H1 (cell line): ENCODE measurements around the gene RNF13. TPM values are rescaled to one million over a fixed set of nuclear protein-coding genes. Genes with fewer than 3 reads are reported as not detected.

Experiments used
- RNF2 ChIP-seq: fragments of 200-900, 300-1000 bp; sonication (generic); IDR thresholded peaks from 2 replicates; pipeline ENCODE4 v1.7.1; 2016; ENCODE audit warnings: borderline replicate concordance, low read depth, mild to moderate bottlenecking, antibody characterized with exemption, low read length; ENCODE audit not compliant: poor library complexity, severe bottlenecking; ENCODE audit errors: missing control alignments
- TAF7 ChIP-seq: optimal IDR thresholded peaks from 2 replicates; pipeline ENCODE3; 2011; ENCODE audit warnings: low read depth, mild to moderate bottlenecking, inconsistent platforms, low read length, moderate library complexity, borderline replicate concordance
- TEAD4 ChIP-seq: IDR thresholded peaks from 2 replicates; pipeline ENCODE4 v1.6.1; 2012; ENCODE audit warnings: low read depth, low read length, inconsistent platforms, mixed read lengths
- YY1 ChIP-seq: IDR thresholded peaks from 2 replicates; pipeline ENCODE4 v1.6.1; 2011; ENCODE audit warnings: low read depth, mild to moderate bottlenecking, low read length
- polyA plus RNA-seq, 7 experiments: library from polyadenylated mRNA; depleted of rRNA in 3 of 7; stranded (reverse) in 5 of 7; unstranded in 2 of 7; fragments of >200 nt in 5 of 7; fragments of 200-250 nt in 2 of 7; gene quantifications; 1 replicate in 5 of 7; 2 replicates in 1 of 7; 4 replicates in 1 of 7; pipeline versions ENCODE4 v1.2.1 to v1.2.3, GENCODE V29; 2011 to 2013; ENCODE audit warnings: missing spikeins in 2 of 7, mixed read lengths in 2 of 7
- total RNA-seq: library from RNA; stranded (reverse); fragmentation: NEBNext Ultra II Directional; extraction: Animal tissue kit (Norgen Biotek cat#: 25700); gene quantifications from 2 replicates; pipeline ENCODE4 v1.2.1, GENCODE V29; 2021

RNF13 gene
- total and polyA plus RNA-seq, 2 of the 8 experiments (the other 6 are each of a cell fraction or from before 2014, with no cell fraction given), result 19.4 to 35.4 TPM

DNA sequence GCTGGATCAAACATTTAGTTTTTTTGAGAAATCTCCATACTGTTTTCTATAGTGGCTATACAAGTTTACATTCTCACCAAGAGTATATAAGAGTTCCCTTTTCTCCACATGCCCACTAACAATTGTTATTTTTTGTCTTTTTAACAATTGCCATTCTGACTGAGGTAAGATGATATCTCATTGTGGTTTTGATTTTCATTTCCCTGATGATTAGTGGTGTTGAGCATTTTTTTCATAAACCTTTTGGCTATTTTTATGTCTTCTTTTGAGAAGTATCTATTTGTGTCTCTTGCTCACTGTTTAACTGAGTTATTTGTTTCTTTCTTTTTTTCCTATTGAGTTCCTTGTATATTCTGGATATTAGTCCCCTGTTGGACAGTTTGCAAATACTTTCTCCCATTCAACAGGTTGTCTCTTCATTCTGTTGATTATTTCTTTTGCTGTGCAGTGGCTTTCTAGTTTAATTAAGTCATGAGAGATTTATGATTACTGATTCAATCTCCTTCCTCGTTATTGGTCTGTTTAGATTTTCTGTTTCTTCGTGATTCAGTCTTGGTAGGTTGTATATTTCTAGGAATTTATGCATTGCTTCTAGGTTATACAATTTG, 6.7 kb upstream of the RNF13 start (continued):
- no peak for TF ChIP-seq RNF2
- TF ChIP-seq TAF7, result no peak
- TF ChIP-seq TEAD4, result no peak
- no peak for TF ChIP-seq YY1
